ENCODE data around the gene NOX5. TPM values are rescaled to one million over a fixed set of nuclear protein-coding genes. Genes with fewer than 3 reads are reported as not detected.

Gene NOX5
- total and polyA plus RNA-seq, 2 of the 4 experiments (the other 2 are of a cell fraction), result 0.07 TPM; not detected in 1

DNA sequence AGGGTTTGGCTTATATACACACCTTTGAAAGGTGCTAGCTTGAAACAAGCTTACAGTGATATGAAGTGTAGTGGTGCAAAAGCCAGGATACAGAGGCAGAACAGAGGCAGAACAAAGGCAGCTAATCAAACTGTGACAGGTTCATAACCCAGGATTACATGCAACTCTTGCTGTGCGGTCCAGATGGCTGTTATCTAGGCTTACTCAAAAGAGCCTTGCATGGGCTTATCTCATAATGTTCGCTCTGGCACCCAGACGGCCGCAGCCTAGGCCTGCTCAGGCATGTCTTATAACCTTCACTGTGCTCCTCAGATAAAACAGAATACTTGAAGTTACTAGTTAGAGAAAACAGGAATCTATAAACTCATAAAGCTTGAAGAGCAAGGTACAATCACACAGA, 22.8 kb upstream of the NOX5 start:
- Histone ChIP-seq H3K27me3 (ENCODE audit: control insufficient read depth, insufficient read depth, low read length) (peaks cover 30% of the 10 kb centered on the region), H4K20me1 (ENCODE audit: insufficient read depth, low read length) (no peaks in the 10 kb centered on the region), H4K5ac (ENCODE audit: low read depth, low read length) (no peak overlapping the region), H4K8ac (ENCODE audit: low read depth in 2 of 2, low read length in 2 of 2) (no peak overlapping the region), H3K9ac (ENCODE audit: low read depth, low read length) (no peak overlapping the region), H3K14ac (replicated peaks; ENCODE audit: low read depth, low read length) (no peak overlapping the region), H3K4me3 (ENCODE audit: insufficient read depth, low read depth, low read length) (no peak overlapping the region), H2BK20ac (ENCODE audit: low read depth, low read length) (no peak overlapping the region), H2BK5ac (ENCODE audit: low read depth, low read length, poor library complexity, severe bottlenecking) (no peak overlapping the region), H3K23ac (ENCODE audit: low read depth, low read length) (no peak overlapping the region), H2BK120ac (ENCODE audit: low read depth, low read length) (no peak overlapping the region), H3K4me1 (ENCODE audit: control insufficient read depth, insufficient read depth, low read length) (0 out of 2 replicates have a peak, but pooled peaks cover 1% of the 10 kb centered on the region), H2BK15ac (ENCODE audit: low read depth, low read length) (no peak overlapping the region), H2AFZ (replicated peaks; ENCODE audit: low read length, poor library complexity) (no peak overlapping the region), H3K4me2 (ENCODE audit: low read depth, low read length) (no peak overlapping the region), H3K9me3 (ENCODE audit: control insufficient read depth, insufficient read depth, low read length) (no peaks in the 10 kb centered on the region), H2AK9ac (replicated peaks; ENCODE audit: low read depth, low read length, poor library complexity) (no peak overlapping the region), H2AK5ac (ENCODE audit: low read depth, low read length) (no peak overlapping the region), H3K36me3 (ENCODE audit: control insufficient read depth, insufficient read depth, low read length) (no peaks in the 10 kb centered on the region), H3K9me1 (ENCODE audit: insufficient read depth, low read length) (no peaks in the 10 kb centered on the region), H3K27ac (ENCODE audit: insufficient read depth, low read length) (no peak overlapping the region), H4K91ac (ENCODE audit: insufficient read depth, low read depth, low read length) (no peak overlapping the region), H3K4ac (ENCODE audit: low read depth, low read length) (no peak overlapping the region), H3K56ac (ENCODE audit: extremely low read depth, insufficient read depth, low read length) (no peak overlapping the region), H3K79me1 (ENCODE audit: low read depth in 1 of 2, low read length in 2 of 2) (no peaks in the 10 kb centered on the region), H3K18ac (ENCODE audit: low read depth, low read length) (no peak overlapping the region)
- no TSS peak for BruUV-seq (replicated peaks)
- dilution Hi-C loops (cut with HindIII; ENCODE audit: low sequenced_read_pairs, unreplicated experiment) (no loop called here), in situ Hi-C loops (cut with MboI; ENCODE audit: low sequenced_read_pairs) (no loop called here), intact Hi-C loops (cut with micrococcal nuclease) (no loop called here)
- CTCF ChIA-PET, result no interaction called here
- POLR2A ChIA-PET (ENCODE audit: unreplicated experiment), result no interaction called here
- WGBS, 2 experiments (ENCODE audit: extremely low coverage in 2 of 2, insufficient read length in 1 of 2), result 70% methylated on average over 2 of the region's 4 CpGs; no CpG with 5 or more reads in 1 of the 2 experiments
- TF ChIP-seq, protein P1, sequence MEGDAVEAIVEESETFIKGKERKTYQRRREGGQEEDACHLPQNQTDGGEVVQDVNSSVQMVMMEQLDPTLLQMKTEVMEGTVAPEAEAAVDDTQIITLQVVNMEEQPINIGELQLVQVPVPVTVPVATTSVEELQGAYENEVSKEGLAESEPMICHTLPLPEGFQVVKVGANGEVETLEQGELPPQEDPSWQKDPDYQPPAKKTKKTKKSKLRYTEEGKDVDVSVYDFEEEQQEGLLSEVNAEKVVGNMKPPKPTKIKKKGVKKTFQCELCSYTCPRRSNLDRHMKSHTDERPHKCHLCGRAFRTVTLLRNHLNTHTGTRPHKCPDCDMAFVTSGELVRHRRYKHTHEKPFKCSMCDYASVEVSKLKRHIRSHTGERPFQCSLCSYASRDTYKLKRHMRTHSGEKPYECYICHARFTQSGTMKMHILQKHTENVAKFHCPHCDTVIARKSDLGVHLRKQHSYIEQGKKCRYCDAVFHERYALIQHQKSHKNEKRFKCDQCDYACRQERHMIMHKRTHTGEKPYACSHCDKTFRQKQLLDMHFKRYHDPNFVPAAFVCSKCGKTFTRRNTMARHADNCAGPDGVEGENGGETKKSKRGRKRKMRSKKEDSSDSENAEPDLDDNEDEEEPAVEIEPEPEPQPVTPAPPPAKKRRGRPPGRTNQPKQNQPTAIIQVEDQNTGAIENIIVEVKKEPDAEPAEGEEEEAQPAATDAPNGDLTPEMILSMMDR (conservative IDR thresholded peaks at IDR 0.05; ENCODE audit: low read depth, low read length), result no peak
- TF ChIP-seq CEBPB (IDR thresholded peaks at IDR 0.05; ENCODE audit: low read depth, low read length), result no peak
- TF ChIP-seq MAZ (IDR thresholded peaks at IDR 0.05; ENCODE audit: borderline replicate concordance, low read depth, low read length), result no peak
- no peak for TF ChIP-seq NFE2L2 (IDR thresholded peaks at IDR 0.05; ENCODE audit: low read depth, low read length)
- no peak for ATAC-seq (ENCODE audit: low read depth)
- peak; percentile 9 for DNase-seq
